Amniotic epithelial cell (primary cell): ENCODE results near the gene PCED1B.

Experiments
- DNase-seq: peaks from one replicate; pipeline ENCODE4 v3.0.0-alpha.2; 2010; ENCODE audit warnings: low read depth

Gene PCED1B

GRCh38 chr12:47120736-47121135, 41.3 kb downstream of the PCED1B start:
- DNase-seq: no peak

GRCh38 chr12:47121146-47121545, 41.7 kb downstream of the PCED1B start:
- DNase-seq: peak; percentile 24

- DNase-seq: no peak
Observed at GRCh38 chr12:47122602-47123001, 43.2 kb downstream of the PCED1B start.

- DNase-seq: no peak
Observed at GRCh38 chr12:47123730-47124129, 44.3 kb downstream of the PCED1B start.

- peak; percentile 85 for DNase-seq
Observed at GRCh38 chr12:47124451-47124850, 45.0 kb downstream of the PCED1B start.

GRCh38 chr12:47126246-47126645, 46.8 kb downstream of the PCED1B start:
- DNase-seq: no peak

- DNase-seq: no peak
Observed at GRCh38 chr12:47131011-47131410, 51.6 kb downstream of the PCED1B start.

- no peak for DNase-seq
Observed at GRCh38 chr12:47134005-47134404, 54.6 kb downstream of the PCED1B start.

GRCh38 chr12:47135578-47135977, 56.2 kb downstream of the PCED1B start:
- no peak for DNase-seq

GRCh38 chr12:47139000-47139681, 59.7 kb downstream of the PCED1B start:
- no peak for DNase-seq

GRCh38 chr12:47141459-47141858, 62.0 kb downstream of the PCED1B start:
- no peak for DNase-seq

GRCh38 chr12:47144769-47145168, 65.3 kb downstream of the PCED1B start:
- DNase-seq: no peak

- no peak for DNase-seq
Observed at GRCh38 chr12:47145188-47145587, 65.8 kb downstream of the PCED1B start.

- no peak for DNase-seq
Observed at GRCh38 chr12:47147739-47148138, 68.3 kb downstream of the PCED1B start.

- DNase-seq: no peak
Observed at GRCh38 chr12:47149146-47149545, 69.7 kb downstream of the PCED1B start.

- DNase-seq: no peak
Observed at GRCh38 chr12:47152095-47152494, 72.7 kb downstream of the PCED1B start.

GRCh38 chr12:47155457-47156166, 76.2 kb downstream of the PCED1B start:
- peak; percentile 79 for DNase-seq

- peak; percentile 88 for DNase-seq
Observed at GRCh38 chr12:47156167-47156736, 76.8 kb downstream of the PCED1B start.

- DNase-seq: peak; percentile 77
Observed at GRCh38 chr12:47158792-47159191, 79.4 kb downstream of the PCED1B start.

GRCh38 chr12:47159348-47159747, 79.9 kb downstream of the PCED1B start:
- no peak for DNase-seq

- no peak for DNase-seq
Observed at GRCh38 chr12:47160316-47161244, 81.2 kb downstream of the PCED1B start.

GRCh38 chr12:47164116-47164515, 84.7 kb downstream of the PCED1B start:
- no peak for DNase-seq
